ENCODE results near the gene PNMA5.
A peak's percentile ranks its signal among the peaks of the same experiment; 100 is the strongest.
"Not testable (repeated sequence)": the region's sequence is repeated elsewhere in the genome, so short reads cannot be mapped to it uniquely, and the experiment has no call there.

Gene PNMA5

GRCh38 chrX:152993933-152994332, at the start of gene PNMA5:
PNMA5 (minus strand) TSS chrX:152994116; CDS start chrX:152991598, 2,518 bp downstream.
- no peak within 1 kb of the TSS for H3K4me3 ChIP-seq (ENCODE audit: low read depth, low read length)
- TF ChIP-seq, protein P1, sequence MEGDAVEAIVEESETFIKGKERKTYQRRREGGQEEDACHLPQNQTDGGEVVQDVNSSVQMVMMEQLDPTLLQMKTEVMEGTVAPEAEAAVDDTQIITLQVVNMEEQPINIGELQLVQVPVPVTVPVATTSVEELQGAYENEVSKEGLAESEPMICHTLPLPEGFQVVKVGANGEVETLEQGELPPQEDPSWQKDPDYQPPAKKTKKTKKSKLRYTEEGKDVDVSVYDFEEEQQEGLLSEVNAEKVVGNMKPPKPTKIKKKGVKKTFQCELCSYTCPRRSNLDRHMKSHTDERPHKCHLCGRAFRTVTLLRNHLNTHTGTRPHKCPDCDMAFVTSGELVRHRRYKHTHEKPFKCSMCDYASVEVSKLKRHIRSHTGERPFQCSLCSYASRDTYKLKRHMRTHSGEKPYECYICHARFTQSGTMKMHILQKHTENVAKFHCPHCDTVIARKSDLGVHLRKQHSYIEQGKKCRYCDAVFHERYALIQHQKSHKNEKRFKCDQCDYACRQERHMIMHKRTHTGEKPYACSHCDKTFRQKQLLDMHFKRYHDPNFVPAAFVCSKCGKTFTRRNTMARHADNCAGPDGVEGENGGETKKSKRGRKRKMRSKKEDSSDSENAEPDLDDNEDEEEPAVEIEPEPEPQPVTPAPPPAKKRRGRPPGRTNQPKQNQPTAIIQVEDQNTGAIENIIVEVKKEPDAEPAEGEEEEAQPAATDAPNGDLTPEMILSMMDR (IDR thresholded peaks at IDR 0.05; ENCODE audit: insufficient read depth, low read depth, low read length, missing control alignments) = no peak
- no peak for DNase-seq (ENCODE audit: low read depth)

- peak; percentile 76 for DNase-seq (ENCODE audit: low read depth)
Observed at GRCh38 chrX:153032397-153033118, 38.6 kb upstream of the PNMA5 start.

GRCh38 chrX:153030801-153031200, 36.9 kb upstream of the PNMA5 start:
- no peak for DNase-seq (ENCODE audit: low read depth)
- H3K4me3 ChIP-seq (ENCODE audit: low read depth, low read length) = no peak overlapping the region
- TF ChIP-seq, protein P1 (IDR thresholded peaks at IDR 0.05; ENCODE audit: insufficient read depth, low read depth, low read length, missing control alignments) = no peak

More at GRCh38 chrX:153032397-153033118, 38.6 kb upstream of the PNMA5 start:
- peak overlapping the region; percentile 43 for H3K4me3 ChIP-seq (ENCODE audit: low read depth, low read length)
- TF ChIP-seq, protein P1 (IDR thresholded peaks at IDR 0.05; ENCODE audit: insufficient read depth, low read depth, low read length, missing control alignments) = peak; percentile 82

- no peak for DNase-seq (ENCODE audit: low read depth)
- TF ChIP-seq, protein P1 (IDR thresholded peaks at IDR 0.05; ENCODE audit: insufficient read depth, low read depth, low read length, missing control alignments) = no peak
- H3K4me3 ChIP-seq (ENCODE audit: low read depth, low read length) = no peak overlapping the region
Observed at GRCh38 chrX:153029875-153030274, 36.0 kb upstream of the PNMA5 start.

GRCh38 chrX:153029162-153029561, 35.2 kb upstream of the PNMA5 start:
- TF ChIP-seq, protein P1 (IDR thresholded peaks at IDR 0.05; ENCODE audit: insufficient read depth, low read depth, low read length, missing control alignments) = no peak
- DNase-seq (ENCODE audit: low read depth) = no peak
- H3K4me3 ChIP-seq (ENCODE audit: low read depth, low read length) = no peak overlapping the region

- DNase-seq (ENCODE audit: low read depth); H3K4me3 ChIP-seq (ENCODE audit: low read depth, low read length): not testable (repeated sequence)
Observed at GRCh38 chrX:153028487-153028886, 34.6 kb upstream of the PNMA5 start.

- not testable (repeated sequence) for H3K4me3 ChIP-seq (ENCODE audit: low read depth, low read length); DNase-seq (ENCODE audit: low read depth)
Observed at GRCh38 chrX:153026501-153026900, 32.6 kb upstream of the PNMA5 start.

GRCh38 chrX:153019166-153019565, 25.2 kb upstream of the PNMA5 start:
- H3K4me3 ChIP-seq (ENCODE audit: low read depth, low read length) = no peak overlapping the region
- no peak for DNase-seq (ENCODE audit: low read depth)
- TF ChIP-seq, protein P1 (IDR thresholded peaks at IDR 0.05; ENCODE audit: insufficient read depth, low read depth, low read length, missing control alignments) = no peak

DNA sequence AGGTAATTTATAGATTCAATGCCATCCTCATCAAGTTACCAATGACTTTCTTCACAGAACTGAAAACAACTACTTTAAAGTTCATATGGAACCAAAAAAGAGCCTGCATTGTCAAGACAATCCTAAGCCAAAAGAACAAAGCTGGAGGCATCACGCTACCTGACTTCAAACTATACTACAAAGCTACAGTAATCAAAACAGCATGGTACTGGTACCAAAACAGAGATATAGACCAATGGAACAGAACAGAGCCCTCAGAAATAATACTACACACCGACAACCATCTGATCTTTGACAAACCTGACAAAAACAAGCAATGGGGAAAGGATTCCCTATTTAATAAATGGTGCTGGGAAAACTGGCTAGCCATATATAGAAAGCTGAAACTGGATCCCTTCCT, 23.3 kb upstream of the PNMA5 start:
- not testable (repeated sequence) for DNase-seq (ENCODE audit: low read depth); H3K4me3 ChIP-seq (ENCODE audit: low read depth, low read length)

Data from GM12865 (cell line).